Activated naive CD8-positive, alpha-beta T cell treated with anti-CD3 and anti-CD28 coated beads, Interleukin-2, amount 50 U/mL, for 16 hours (primary cell): ENCODE measurements around the gene NYNRIN.

Experiments
- DNase-seq: peaks from one replicate; pipeline ENCODE4 v3.0.0-alpha.2; 2020; ENCODE audit warnings: low read depth, low spot score

Gene NYNRIN

DNA sequence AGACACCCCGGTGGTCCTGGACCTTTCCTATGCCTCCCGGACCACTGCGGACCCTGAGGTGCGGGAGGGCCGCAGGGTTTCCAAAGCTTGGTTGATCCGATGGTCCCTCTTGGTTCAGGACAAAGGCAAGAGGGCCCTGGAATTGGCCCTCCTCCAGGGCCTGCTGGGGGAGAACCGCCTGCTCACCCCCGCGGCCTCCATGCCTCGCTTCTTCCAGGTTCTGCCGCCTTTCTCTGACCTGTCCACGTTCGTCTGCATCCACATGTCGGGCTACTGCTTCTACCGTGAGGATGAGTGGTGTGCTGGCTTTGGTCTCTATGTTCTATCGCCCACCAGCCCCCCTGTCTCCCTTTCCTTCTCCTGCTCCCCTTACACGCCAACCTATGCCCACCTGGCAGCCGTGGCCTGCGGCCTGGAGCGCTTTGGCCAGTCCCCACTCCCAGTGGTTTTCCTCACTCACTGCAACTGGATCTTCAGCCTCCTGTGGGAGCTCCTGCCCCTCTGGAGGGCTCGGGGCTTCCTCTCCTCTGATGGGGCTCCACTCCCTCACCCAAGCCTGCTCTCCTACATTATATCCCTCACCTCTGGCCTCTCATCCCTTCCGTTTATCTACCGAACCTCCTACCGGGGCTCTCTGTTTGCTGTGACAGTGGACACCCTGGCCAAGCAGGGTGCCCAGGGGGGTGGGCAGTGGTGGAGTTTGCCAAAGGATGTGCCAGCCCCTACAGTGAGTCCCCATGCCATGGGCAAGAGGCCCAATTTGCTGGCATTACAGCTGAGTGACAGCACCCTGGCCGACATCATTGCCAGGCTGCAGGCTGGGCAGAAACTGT lies 16.8 kb downstream of the NYNRIN start:
- DNase-seq: no peak

DNA sequence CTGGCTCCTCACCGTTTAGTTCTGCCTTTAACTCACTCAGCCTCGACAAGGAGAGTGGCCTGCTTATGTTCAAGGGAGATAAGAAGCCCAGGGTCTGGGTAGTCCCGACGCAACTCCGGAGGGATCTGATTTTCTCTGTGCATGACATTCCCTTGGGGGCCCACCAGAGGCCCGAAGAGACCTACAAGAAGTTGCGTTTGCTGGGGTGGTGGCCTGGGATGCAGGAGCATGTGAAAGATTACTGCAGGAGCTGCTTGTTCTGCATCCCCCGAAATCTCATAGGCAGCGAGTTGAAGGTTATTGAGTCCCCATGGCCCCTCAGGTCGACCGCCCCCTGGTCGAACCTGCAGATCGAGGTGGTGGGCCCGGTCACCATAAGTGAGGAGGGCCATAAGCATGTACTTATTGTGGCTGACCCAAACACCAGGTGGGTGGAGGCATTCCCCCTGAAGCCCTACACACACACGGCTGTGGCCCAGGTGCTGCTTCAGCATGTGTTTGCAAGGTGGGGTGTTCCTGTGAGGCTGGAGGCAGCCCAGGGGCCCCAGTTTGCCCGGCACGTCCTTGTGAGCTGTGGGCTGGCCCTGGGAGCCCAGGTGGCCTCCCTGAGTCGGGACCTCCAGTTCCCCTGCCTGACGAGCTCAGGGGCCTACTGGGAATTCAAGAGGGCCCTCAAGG lies 17.6 kb downstream of the NYNRIN start:
- DNase-seq: no peak

DNA sequence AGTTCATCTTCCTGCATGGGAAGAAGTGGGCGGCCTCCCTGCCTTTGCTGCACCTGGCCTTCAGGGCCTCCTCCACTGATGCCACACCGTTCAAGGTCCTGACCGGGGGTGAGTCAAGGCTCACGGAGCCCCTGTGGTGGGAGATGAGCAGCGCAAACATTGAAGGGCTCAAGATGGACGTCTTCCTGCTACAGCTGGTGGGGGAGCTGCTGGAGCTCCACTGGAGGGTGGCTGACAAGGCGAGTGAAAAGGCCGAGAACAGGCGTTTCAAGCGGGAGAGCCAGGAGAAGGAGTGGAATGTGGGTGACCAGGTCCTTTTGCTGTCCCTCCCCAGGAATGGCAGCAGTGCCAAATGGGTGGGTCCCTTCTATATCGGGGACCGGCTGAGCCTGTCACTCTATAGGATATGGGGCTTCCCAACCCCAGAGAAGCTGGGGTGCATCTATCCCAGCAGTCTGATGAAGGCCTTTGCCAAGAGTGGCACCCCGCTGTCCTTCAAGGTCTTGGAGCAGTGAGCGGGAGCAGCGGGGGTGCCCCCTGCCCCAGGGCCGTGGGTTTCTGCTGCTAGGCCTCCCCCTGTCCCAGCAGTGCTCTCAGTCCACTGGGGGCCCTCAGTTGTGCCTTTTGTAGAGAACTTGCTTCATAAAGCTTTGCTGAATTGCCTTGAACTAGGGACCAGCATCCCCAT lies 18.3 kb downstream of the NYNRIN start:
- DNase-seq: no peak

DNA sequence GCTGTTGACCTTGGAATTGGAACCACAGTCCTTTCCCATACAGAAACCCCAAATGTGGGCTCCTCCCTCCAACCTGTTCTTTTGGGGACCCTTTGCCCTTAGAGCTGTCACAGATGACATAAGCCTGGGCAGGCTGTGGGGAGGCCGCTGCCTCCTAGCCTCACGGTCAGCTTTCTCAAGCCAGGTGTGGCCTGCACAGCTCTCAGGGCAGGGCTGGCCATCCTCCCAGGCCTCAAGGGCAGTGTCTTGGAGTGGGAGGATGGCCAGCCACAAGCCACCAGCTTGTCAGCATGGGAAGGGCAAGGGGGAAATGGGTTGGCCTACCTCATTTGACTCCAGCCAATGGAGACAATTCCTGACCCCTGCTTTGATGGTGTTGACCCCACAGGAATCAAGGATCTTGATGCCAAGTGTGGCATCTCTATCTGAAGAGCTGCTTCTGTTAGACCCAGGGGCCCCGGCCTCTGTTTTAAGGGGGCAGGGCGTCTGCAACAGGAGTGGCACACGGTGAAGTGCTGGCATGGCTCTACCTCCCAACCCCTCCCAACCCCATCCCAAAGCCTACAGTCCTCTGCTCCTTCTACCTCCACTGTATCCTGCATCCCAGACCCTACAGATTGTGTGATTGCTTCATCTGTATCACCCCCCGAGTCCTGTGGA lies 19.2 kb downstream of the NYNRIN start:
- DNase-seq: no peak

DNA sequence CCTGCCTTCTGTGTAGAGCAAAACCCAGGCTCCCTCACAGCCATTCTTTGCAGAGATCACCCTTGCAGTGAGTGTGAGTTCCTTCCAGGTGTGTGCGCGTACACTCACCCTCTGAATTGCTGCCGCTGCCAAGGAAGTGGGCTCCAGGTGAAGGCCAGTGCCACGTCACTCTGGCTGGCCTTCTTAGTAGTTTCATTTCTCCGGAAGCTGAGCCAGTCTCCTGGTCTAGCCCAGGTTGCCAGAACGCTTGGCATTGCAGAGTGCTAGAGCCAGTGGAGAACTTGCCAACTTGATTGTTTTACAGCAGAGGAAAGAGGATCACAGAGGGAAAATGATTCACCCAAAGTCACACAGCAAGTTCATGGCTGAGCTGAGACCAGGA lies 19.7 kb downstream of the NYNRIN start:
- DNase-seq: no peak

DNA sequence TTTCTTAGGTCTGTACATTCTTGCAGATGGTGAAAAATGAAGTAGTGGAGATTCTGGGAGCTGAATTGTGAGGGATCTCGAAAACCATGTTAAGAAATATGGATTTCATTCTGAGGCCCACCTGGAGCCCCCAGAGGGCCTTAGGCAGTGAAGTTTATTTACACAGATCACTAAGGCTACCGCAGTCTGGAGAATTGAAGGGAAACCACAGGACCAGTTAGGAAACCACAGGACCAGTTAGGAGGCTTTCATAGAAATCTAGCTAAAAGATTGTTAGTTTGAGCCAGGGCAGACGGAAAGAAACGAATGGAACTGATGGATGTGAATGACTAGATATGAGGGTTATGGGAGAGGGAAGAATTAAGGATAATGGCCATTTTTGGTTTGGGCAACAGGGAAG lies 23.5 kb downstream of the NYNRIN start:
- no peak for DNase-seq

DNA sequence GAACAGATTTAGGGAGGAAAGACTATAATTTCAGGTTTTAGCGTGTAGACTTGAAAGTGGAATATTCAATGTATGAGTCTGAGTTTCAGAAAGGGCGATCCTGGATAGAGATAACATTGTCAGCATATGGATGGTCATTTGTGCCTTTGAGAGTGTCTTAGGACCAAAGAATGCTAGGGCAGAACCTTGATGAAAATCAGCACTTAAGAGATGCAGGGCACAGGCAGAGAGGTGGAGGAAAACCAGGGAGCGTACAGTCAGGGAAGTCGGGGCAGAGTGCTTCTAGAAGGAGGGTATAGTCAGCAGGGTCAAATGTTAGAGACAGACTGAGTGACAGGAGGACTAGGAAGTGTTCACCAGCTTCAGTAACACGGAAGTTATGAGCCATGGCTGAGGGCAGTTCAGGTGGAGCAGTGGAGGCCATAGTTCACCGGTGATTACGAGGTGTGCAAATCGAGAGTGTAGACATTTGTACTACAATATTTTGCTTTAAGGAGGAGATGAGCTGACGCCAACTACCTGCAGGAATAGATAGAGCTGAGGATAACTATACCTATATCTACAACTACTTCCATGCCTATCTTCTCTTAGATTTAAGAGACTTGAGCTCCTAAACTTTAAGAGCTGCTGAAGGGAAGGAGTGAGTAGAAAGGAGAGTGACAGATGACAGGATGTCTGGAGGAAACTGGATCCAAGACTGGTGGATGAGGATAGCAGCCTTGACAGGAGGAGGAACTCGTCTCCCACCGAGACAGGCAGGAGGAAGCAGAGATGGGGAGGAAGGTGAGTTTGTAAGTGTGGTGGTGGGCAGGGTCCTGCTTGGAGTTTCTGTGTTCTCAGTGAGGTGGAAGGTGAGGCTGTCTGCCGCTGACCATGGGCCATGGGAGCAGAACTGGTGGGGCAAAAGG lies 24.1 kb downstream of the NYNRIN start:
- no peak for DNase-seq

DNA sequence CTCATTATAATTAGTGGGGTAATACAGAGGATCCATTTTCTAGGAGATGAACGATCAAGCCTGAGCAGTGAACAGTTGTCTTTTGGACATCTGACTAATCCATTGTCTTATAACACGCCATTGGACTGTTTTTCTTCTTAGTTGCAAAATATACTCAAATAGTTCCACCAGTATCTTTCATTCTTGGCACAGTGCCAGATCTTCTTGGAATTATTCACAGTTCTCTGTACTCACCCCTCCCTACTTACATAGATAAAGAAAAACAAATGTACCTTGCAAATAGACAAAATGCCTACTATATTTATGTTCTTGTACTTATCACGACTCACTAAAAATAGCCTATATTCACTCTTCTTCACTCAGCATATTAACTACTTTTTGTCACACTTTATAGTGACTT lies 26.9 kb downstream of the NYNRIN start:
- no peak for DNase-seq

DNA sequence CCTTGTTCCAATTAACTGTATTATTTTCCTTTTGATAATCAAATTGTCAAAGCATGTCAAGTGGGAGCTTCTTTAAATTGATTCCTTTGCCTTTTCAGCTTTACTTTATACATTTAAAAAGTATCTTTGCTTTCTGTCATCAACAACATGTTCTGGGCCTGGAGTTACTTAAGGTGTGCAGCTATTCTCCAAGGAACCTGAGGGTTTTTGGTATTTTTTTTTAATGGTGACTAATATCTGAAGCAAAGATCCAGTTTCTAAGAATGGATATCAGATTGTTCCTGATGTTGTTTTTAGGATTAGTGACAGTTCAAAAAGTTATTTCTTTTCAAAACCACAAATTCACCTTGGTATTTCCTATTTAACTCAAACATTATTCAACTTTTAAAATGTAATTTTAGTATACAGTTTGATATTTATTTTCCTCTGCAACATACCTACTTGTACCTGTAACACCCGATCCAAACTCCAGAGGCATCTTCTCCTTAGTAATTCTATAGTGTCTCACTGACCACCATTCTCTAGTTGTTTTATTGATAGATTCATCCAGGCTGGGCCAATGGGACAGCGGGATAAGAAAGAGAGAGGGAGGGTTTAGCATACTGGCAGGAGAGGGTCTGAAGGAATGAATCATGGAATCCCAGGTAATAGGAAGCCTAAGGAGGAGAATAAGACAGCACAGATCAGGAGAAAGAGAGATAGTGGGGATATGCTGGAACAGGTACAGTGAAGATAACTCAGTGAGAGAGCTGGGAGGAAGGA lies 27.5 kb downstream of the NYNRIN start:
- DNase-seq: no peak

DNA sequence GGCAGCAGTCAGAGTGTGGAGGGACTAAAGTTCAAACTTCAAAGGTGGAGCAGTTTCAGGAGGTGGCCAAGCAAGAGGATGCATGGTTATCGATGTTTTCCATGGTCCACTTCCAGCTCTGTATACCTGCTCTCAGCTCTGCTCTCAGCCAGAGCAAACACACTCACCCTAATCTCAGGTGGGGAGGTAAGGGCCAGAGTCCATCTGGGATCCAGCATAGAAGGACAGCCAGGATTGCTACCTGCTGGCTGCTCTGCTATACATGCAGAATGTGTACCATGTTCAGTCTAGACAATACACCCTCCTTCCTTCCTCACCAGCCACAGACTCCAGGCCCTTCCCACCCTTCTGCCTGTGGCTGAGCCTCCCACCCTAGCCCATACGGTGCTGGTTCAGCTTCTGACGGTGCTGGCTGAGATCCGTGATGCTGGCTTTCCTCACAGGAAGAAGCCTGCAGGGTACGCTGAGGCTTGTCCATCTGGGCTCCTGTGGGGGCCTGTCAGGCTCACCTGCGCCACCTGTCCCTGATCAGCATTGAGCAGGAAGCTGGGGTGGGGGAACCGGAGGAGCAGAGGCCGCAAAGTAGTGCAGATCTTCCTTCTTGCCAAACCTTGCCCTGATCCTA lies 28.2 kb downstream of the NYNRIN start:
- no peak for DNase-seq

DNA sequence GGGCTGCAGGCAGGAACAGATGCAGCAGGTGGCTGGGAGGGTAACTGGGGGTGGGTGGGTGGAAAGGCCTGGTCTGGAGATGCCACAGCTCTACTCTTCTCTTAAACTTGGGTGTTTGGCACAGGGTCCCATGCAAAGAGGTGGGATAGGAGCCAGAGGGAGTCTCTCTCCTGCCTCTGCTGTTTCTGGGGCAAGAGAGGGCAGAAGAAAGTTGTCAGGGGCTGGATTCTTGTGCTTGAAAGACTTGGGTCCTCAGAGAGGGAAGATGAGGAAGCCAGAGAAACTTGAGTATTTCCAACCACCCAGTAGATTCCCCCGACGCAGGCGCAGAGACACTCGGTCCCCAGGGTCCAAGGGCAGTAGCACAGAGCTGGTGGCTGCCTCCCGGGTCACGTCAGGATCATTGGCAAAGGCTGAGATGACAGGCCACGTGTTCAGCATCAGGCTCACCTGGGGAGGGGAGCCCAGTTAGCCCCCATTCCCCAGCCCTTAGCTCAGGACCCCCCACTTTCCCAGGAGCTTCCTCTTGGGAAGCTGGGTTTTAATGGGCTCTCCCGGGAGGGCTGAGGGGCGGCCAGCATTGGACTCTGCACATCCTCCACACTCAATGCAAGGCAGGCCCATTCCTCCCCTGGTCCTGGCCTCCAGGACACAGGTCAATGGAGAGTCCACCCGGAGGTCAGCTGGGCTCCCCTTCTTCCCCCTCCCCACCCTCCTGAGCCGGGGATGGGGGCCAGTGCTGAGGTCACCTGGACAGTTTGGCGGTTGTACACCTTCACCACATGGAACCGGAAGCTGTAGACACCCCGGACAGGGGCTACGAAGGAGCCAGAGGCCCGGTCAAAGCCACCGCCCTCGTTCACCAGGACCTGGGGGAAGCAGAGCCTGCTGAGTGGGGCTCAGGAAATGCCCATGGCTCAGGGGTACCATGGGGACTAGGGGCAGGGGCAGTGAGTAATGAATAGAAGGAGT lies 29.0 kb downstream of the NYNRIN start:
- DNase-seq: no peak

DNA sequence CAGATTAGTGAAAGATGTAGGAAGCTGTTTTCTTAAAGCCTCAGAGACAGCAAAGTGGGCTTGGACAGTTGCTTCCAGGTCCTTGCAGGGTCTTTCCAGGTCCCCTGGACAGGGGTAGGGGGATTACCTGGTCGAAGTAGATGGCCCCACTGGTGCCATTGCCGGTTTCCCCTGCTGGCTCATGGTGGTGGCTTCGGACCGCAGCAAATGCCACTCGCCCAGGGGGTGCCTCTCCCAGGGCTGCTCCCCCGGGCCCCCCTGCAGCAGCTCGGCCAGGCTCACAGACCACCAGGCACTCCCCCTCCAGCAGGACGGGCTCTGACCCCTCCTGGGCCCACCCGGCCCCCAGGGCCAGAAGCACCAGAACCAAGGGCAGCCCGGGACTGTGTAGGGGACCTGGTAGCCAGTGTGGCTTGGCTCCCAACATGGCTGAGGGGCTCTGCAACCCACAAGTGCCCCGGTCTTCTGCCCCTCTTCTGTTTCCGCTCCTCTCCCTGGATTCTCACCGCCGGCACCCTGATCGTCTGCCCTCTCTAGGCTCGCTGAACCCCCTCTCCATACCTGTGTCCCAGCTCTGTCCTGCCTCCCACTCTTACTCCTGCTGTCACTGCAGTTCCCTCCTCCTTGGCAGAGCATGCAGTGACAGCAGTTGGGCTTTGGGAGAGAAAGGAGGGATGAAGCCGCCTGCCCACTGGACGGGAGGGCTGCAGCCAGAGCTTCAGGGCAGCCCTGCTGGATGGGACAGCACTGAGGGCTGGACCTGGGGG lies 30.0 kb downstream of the NYNRIN start:
- DNase-seq: no peak

DNA sequence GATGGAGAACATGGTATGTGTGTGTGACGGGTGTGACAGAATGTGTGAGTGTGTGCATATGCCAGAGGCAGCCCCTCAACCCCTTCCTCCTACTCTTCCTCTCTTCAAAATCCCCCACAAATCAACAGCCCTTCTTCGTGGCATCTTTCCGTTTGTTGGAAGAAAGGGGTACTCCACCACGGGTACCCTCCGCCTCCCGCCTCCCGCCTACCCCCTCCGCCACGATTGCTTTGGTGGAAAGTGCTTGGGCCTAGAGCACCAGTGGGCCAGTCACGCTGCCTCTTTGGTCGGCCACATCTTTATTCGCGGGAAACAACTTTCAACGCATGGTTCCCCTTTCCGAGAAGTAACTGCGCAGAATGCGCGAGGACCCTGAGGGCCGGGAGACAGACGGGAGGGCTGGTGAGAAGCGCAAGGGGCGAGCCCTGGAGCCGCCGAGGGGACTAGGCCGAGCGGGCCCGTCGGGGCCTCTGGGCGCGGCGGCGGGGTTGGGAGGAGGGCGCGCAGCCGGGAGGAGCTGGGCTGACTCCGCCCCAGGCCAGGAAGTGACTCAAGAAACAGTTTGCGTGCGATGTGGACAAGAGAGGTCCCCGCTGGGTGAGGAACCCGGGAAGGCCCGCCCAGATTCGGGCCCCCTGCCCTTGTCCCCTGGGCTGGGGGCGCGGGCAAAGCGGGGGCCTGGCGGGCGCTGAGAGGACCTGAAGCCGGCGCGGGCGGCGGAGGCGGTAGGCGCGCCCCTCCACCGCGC lies 30.8 kb downstream of the NYNRIN start, which contains the start of the genes CBLN3 and KHNYN:
TSS of gene CBLN3 (minus strand) at position 274 of the 748 bp plus-strand sequence. CDS start 614 bp downstream, outside the sequence.
TSS of gene KHNYN (plus strand) at position 560 of the 748 bp plus-strand sequence. CDS start 777 bp downstream, outside the sequence.
- peak; percentile 74 for DNase-seq

DNA sequence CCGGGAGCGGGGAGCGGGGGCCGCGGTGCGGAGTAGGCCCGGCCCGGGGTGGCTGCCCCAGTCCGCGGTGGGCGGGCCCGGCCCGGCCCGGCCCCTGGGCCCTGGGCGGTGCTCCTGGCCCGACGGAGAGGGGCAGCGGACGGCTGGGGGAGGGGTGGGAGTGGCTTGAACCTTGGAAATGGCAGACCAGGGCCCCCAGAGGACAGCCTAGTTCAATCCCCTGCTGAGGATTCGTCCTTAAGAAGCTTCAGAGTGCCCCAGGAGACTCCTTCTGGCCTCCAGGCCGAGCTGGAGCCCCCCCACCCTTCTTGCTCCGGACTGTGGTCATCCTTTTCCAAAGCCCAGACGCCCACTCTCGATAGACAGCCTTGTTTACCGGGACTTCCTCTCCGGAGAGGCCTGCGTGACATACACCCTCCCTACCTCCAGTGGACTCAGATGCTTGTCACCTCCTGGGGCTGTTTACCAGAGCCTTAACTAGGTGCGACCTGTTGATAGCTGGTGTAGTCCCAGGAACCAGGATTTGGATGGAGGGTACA lies 31.4 kb downstream of the NYNRIN start:
- no peak for DNase-seq

DNA sequence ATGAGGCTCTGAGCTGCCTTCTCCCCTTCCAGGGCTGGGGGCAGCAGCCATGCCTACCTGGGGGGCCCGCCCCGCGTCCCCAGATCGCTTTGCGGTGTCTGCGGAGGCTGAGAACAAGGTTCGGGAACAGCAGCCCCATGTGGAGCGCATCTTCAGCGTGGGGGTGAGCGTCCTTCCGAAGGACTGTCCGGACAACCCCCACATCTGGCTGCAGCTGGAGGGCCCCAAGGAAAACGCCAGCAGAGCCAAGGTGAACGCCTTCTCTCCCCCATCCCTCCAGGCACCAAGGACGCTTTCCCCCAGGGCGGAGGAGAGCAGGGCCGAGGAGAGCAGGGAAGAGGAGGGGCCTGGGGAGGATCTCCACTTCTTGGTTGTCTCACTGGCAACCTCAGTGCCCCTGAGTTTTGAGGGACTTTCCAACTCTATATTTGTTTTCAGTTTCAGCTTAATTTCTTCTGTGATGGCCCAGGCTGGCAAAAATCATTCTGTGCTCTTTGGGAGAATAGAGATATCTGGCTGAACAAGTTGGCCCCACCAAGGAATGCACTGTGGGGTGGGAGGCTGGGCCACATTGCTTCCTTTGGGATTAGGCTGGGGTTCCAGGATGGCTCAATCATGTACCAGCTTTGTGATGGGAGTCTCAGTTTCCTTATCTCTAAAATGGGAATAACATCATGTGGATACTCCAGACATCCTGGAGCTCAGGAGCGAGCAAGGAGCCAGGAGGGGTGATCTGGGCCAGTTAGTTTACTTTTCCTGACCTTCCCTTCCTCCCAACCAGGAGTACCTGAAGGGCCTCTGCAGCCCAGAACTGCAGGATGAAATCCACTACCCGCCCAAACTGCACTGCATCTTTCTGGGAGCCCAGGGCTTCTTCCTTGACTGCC lies 32.1 kb downstream of the NYNRIN start:
- peak; percentile 38 for DNase-seq
